AG09309 (cell line): Measurements from ENCODE around the gene KTI12.
"Not testable (repeated sequence)": the region's sequence is repeated elsewhere in the genome, so short reads cannot be mapped to it uniquely, and the experiment has no call there.

Experiments
- DNase-seq: peaks from one replicate; pipeline ENCODE4 v3.0.0-alpha.2; 2010; ENCODE audit warnings: low read depth
- H3K4me3 ChIP-seq: 2 replicates; pipeline ENCODE4 v1.5.1; 2011; ENCODE audit warnings: mild to moderate bottlenecking, low read depth, low read length, moderate library complexity; ENCODE audit not compliant: control insufficient read depth
- TF ChIP-seq, protein P1 (sequence below): IDR thresholded peaks from 2 replicates; pipeline ENCODE4 v1.5.1; 2011; ENCODE audit warnings: mild to moderate bottlenecking, low read depth, low read length, inconsistent platforms; ENCODE audit not compliant: insufficient read depth, control insufficient read depth; ENCODE audit errors: missing control alignments

The KTI12 gene

DNA sequence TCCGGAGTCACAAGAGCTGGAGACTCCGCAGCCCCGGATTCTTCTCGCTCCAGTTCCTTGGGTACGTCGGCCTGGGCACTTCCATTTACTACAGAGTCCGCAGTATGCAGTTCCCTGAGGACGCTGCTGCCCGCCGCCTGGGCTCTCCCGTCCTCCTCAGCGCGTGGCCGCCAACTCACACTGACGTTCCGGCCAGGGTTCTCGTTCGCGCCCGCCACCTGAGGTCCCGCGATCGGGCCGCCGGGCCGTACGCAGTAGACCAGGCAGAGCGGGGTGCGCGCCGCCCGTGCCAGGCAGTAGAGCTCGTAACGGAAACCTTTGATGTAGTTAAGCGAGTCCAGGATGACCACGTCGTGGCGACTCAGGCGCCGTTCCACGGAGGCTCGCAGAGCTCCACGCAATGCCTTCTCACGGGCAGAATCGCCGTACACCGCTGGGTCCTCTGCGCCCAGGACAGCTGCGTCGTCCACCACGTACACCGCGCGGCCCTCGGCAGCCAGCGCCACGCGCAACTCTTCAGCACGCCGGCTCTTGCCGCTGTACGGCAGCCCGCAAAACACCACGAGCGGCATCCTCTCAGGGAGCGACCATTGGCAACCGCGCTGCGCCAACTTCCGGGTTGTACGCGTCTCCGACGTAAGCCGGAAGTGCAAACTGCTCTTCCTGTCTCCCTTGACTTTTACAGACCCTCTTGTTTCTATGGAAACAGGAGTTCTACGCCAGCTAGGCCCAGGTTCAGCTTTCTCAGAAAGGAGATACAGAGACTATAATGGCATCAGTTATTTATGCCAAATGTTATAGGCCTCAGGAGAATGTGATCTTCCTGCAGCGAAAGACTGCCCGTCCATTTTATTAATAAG lies at the start of gene KTI12:
Gene KTI12 (minus strand): TSS at position 621 of the 860 bp plus-strand sequence. CDS start 49 bp downstream, at position 572.
- H3K4me3 ChIP-seq = peak within 1 kb of the TSS; percentile 79
- TF ChIP-seq, protein P1, sequence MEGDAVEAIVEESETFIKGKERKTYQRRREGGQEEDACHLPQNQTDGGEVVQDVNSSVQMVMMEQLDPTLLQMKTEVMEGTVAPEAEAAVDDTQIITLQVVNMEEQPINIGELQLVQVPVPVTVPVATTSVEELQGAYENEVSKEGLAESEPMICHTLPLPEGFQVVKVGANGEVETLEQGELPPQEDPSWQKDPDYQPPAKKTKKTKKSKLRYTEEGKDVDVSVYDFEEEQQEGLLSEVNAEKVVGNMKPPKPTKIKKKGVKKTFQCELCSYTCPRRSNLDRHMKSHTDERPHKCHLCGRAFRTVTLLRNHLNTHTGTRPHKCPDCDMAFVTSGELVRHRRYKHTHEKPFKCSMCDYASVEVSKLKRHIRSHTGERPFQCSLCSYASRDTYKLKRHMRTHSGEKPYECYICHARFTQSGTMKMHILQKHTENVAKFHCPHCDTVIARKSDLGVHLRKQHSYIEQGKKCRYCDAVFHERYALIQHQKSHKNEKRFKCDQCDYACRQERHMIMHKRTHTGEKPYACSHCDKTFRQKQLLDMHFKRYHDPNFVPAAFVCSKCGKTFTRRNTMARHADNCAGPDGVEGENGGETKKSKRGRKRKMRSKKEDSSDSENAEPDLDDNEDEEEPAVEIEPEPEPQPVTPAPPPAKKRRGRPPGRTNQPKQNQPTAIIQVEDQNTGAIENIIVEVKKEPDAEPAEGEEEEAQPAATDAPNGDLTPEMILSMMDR = no peak
- DNase-seq = peak; percentile 58

DNA sequence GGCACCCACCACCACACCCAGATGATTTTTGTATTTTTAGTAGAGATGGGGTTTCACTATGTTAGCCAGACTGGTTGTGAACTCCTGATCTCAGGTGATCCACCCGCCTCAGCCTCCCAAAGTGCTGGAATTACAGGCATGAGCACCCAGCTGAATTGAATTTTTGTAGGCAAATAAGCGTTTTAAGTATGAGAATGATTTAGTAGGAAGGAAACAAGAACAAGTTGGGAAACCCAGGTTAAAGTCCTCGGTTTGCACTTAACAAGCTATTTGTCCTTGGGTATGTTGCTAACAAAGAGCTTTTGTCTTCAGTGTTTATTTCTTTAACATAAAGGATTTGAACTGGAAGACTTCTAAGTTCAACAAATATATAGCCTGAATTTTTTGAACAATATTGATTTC lies 46.4 kb upstream of the KTI12 start:
- TF ChIP-seq, protein P1 = no peak
- DNase-seq = no peak
- H3K4me3 ChIP-seq = no peak overlapping the region

DNA sequence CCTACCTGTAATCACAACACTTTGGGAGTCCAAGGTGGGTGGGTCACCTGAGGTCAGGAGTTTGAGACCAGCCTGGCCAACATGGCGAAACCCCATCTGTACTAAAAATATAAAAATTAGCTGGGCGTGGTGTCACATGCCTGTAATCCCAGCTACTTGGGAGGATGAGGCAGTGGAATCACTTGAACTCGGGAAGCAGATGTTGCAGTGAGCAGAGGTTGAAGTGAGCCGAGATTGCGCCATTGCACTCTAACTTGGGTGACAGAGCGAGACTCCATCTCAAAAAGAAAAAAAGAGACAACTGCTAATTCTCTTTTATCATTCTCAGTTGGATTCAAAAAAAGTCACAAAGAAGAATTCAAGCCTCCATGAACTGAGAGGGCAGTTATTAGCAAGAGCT lies 43.7 kb upstream of the KTI12 start:
- H3K4me3 ChIP-seq, DNase-seq: not testable (repeated sequence)

GRCh38 chr1:52072291-52072690 lies 38.7 kb upstream of the KTI12 start:
- DNase-seq = no peak
- TF ChIP-seq, protein P1 = no peak

GRCh38 chr1:52070704-52071103 lies 37.1 kb upstream of the KTI12 start:
- no peak overlapping the region for H3K4me3 ChIP-seq
- DNase-seq = no peak
- TF ChIP-seq, protein P1 = no peak

More at GRCh38 chr1:52072291-52072690, 38.7 kb upstream of the KTI12 start:
- no peak overlapping the region for H3K4me3 ChIP-seq

DNA sequence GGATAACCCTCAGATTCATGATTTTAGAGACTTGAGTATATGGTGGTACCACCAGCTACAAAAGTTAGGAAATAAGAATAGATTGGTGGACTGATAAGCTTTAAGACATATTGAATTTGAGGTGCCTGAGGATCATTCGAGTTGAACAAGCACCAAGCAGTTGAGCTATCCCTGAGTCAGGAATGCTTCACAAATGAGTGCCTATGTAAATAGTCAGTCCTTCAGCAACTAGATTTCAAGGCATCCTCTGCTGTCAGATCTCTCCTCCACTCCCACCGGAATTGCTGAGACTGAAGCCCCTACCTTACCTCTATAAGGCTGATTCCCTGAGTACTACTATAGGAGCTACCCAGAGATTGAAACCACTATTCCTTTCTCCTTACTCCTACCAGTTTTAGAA lies 29.6 kb upstream of the KTI12 start:
- H3K4me3 ChIP-seq = no peak overlapping the region
- no peak for DNase-seq
- TF ChIP-seq, protein P1 = no peak

- DNase-seq = no peak
- TF ChIP-seq, protein P1 = no peak
Observed at GRCh38 chr1:52060822-52061221, 27.2 kb upstream of the KTI12 start.

More at GRCh38 chr1:52060822-52061221, 27.2 kb upstream of the KTI12 start:
- H3K4me3 ChIP-seq = no peak overlapping the region
